Activated naive CD4-positive, alpha-beta T cell treated with anti-CD3 and anti-CD28 coated beads, Interleukin-2, amount 50 U/mL, for 72 hours (primary cell): ENCODE results near the gene KIF1C. TPM values are rescaled to one million over a fixed set of nuclear protein-coding genes. Genes with fewer than 3 reads are reported as not detected.

Source experiments
- ATAC-seq, 2 donors: fragments of 150-1000 bp; cut with Tn5 transposase; 2 replicates each; pipeline ENCODE4 v1.10.0; 2021; ENCODE audit warnings: mild to moderate bottlenecking in 2 of 2, moderate library complexity in 2 of 2
- DNase-seq, 2 donors: peaks; one replicate each; pipeline ENCODE4 v3.0.0; 2021 to 2022; ENCODE audit warnings: low spot score in 2 of 2
- H3K27ac Mint-ChIP-seq, 2 donors: one replicate each; pipeline ENCODE4 v1.8.0; 2022; ENCODE audit warnings: mild to moderate bottlenecking in 2 of 2, mixed read lengths in 2 of 2
- H3K36me3 Mint-ChIP-seq, 2 donors: one replicate each; pipeline ENCODE4 v1.8.0; 2022; ENCODE audit warnings: mixed read lengths in 2 of 2
- H3K9me3 Mint-ChIP-seq, 2 donors: one replicate each; pipeline ENCODE4 v1.8.0; 2022; ENCODE audit warnings: mixed read lengths in 2 of 2
- total RNA-seq, 2 donors: library from RNA; stranded (reverse); gene quantifications; one replicate each; pipeline ENCODE4 v1.2.3, GENCODE V29; 2022

The KIF1C gene
- total RNA-seq, 2 donors from 2014 or later: 37.9 to 42.4 TPM

DNA sequence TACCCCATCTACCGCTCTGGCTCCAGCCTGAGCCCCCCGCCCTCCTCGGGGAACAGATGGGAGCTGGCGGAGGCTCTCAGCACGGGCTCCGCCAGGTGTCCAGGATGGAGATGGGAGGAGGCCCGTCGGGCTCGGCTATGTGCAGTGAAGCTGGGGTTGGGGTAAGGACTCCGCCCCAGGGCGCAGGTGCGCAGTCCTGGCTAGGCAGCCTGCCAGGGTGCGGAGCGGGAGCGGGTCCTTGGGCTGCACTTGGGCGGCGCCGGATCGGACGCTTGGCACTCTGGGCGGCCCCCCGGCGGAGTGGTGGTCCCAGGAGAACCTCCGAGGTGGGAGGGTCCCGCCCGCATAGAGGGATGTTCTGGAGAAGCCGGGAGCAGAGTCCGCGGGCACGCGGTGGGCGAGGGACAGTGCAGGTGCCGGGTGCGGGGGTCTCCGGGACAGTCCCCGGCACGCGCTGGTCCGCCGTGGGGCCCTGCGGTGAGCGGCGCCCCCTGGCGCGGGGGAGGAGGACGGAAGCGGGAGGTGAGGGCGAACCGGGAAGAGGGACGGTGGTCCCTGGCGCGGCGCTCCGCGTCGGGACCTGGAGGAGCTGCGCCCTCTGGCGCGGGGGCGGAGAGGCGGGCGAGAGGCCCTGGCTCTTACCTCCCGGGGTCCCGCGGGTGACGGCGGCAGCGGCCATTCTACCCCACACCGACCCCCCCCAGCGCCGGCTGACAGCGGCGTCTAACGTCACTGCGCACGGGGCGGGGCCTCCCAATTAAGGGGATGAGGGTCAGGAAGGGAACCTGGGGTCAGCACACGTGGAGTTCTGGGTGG lies 10.6 kb upstream of the KIF1C start, which contains the start of gene CAMTA2:
CAMTA2 (minus strand) TSS at position 725 of the 816 bp plus-strand sequence. CDS start 1,453 bp downstream, outside the sequence.
- Mint-ChIP-seq H3K27ac (peak within 1 kb of the TSS; percentile 91 to 97), H3K36me3 (peaks cover 5 to 12% of the 10 kb centered on the region in 2 donors), H3K9me3 (no peaks in the 10 kb centered on the region)
- DNase-seq (peak; percentile 85 to 88), ATAC-seq (peak; percentile 92 to 95)

DNA sequence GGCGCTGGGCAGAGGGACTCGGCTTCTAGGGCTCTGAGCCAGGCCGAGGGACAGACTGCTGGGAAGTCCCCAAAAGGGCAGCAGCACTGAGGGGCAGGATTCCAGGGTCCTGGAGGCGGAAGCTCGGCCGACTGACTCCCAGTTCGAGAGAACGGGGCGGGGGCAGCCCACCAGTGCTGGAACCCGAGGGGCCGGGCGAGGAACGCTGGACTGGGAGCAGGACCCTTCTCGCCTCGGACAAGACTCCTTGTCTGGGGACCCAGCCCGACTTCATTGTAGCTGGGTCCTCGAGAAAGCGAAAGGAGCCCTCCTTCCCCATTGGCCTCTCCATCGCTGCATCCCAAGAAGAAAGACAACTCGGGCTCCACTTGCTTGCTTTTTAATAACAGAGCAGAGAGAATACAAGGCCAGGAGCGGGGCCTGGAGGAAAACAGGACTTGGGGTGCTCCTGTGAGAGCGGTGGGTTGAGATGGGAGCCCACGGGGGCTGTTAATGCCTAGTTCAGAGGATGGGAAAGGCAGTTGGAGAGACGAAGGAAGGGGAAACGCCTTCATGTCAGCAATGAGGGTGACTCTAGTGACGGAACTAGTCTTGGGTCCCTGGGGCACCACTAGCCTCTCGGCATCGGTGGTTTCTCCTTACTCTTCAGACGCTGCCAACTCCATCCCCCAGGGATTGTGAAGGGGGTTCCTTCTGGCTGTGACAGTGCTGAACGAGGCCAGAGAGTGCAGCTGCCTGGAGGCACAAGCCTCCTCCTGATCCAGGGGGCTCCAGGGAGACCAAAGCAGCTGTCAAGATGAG lies 9.8 kb upstream of the KIF1C start:
- ATAC-seq (peak in 1 of 2 donors; percentile 19), DNase-seq (no peak)
- H3K36me3 Mint-ChIP-seq: peaks cover 5 to 12% of the 10 kb centered on the region in 2 donors
- H3K27ac Mint-ChIP-seq: peak overlapping the region; percentile 91 to 97
- no peaks in the 10 kb centered on the region for H3K9me3 Mint-ChIP-seq

DNA sequence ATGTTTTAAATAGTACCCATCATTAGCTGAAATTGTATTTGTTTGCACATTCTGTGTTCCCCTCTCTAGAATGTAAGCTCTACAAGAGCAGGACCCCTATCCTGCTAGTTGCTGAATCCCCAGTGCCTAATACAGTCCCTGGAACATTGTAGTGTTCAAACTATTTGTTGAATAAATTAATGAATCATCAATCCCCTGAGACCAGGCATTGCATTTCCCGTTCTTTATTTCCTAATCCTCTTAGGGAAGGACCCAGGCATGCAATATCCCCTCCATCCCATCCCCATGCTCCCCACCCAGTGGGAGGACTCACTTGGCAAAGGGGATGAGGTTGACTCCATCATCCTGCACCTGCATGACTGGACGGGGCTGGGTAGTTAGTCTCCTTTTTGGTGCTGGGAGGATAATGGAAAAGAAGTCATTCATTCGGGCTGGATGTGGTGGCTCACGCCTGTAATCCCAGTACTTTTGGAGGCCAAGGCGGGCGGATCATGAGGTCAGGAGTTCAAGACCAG lies 3.6 kb upstream of the KIF1C start:
- DNase-seq (no peak), ATAC-seq (no peak)
- Mint-ChIP-seq H3K27ac (no peak overlapping the region), H3K9me3 (no peaks in the 10 kb centered on the region), H3K36me3 (peaks cover 0 to 5% of the 10 kb centered on the region in 2 donors)

DNA sequence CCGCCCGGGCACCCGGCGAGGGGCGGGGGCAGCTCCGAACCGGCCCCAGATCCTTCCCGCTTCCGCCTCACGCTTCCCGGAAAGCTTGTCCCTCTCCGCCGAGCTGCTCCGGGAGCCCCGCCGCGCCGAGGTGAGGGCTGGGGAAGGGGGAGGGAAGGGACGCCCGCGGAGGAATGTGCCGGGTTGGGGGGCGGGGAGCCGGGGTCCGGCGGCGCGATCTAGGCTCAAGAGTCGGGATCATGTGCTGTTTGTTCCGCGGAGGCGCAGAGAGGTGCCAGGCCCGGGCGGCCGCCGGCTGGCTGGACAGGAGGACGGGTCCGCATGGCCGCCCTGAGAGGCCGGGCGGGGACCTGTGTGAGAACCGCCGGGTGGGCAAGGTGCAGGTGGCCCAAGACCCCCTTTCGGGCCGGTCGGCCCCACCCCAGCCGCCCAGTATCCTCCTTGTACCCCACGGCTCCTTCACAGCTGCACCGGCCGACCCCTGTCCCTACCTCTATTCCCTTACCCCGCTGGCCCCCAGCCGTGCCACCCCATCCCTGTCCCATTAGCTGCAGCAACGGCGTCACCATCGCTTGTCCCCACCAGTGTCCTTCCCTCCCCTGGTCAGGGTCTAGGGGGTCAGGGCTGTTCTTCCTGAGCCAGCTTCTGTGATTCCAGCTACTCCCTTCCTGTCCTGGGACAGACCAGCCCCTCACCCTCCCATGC lies 429 bp downstream of the KIF1C start:
- no peak for DNase-seq
- Mint-ChIP-seq H3K27ac (peak overlapping the region; percentile 29 to 83), H3K9me3 (no peaks in the 10 kb centered on the region), H3K36me3 (no peaks in the 10 kb centered on the region)
- ATAC-seq: peak in 1 of 2 donors; percentile 18

DNA sequence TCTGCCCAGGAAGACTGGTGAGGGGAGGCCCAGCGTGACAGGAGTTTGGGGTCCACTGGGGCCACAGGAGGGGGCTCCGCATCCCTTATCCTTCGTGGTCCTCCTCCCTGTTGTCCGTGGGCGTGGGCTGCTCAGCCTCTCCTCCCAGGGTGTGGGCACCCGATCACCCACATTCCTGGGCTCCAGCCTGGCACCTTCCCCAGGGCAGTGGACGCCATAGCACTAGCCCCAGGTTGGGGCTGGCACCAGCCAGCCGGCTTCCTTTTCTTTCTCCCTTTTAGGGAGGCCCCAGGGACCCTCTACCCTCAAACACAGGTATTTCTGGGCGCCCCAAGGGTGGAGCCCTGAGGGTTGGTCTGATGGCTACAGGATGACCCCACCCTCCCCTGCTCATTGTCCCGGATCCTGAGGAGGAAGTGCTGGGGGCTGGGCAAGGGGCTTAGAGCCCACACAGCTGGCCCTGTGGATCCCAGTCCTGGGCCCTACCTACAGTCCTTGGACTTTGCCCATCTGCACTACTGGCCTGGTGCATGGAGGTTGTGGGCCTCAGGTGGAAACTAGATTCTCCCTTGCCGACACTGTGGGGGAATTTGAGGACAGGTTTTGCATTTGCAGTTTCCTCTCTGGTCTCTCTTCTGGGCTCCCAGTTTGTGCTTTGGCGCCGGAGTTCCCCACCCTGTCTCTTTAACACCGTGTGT lies 1.1 kb downstream of the KIF1C start:
- DNase-seq (no peak), ATAC-seq (no peak)
- Mint-ChIP-seq H3K9me3 (no peaks in the 10 kb centered on the region), H3K36me3 (no peaks in the 10 kb centered on the region), H3K27ac (peak overlapping the region; percentile 60 to 83)

DNA sequence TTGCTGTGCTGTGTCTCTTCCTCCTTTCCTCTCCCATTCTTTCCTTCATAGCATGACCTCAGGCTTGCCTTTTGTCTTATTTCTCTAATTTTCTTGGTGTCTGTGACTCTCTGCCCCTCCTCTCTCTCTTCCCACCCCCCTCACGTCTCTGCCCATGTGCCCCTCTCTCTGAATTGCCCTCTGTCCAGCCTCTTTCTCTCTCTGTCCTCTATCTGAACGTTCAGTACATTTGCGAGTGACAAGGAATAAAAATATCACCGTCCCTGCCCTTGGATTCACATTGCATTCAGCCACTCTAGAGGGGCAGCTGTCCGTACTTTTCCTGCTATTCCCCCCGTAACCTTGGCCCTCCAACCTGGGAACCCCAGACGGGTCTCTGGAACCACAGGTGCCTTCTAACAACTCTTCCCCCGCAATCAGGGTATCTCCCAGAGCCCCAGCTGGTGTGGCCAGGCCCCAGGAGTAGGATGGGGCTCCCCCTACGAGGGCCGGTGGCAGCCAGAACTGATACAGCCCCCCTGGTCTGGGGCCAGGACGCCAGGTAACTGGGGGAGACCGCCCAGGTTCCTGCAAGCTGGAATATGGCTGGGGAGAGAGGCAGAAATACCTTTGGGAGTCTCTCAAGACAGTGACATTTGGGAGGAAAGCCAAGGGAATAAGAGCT lies 1.8 kb downstream of the KIF1C start:
- no peaks in the 10 kb centered on the region for H3K9me3 Mint-ChIP-seq
- H3K27ac Mint-ChIP-seq: peak overlapping the region; percentile 10 to 83
- no peak for DNase-seq
- peaks cover 0 to 6% of the 10 kb centered on the region in 2 donors for H3K36me3 Mint-ChIP-seq
- ATAC-seq: no peak

DNA sequence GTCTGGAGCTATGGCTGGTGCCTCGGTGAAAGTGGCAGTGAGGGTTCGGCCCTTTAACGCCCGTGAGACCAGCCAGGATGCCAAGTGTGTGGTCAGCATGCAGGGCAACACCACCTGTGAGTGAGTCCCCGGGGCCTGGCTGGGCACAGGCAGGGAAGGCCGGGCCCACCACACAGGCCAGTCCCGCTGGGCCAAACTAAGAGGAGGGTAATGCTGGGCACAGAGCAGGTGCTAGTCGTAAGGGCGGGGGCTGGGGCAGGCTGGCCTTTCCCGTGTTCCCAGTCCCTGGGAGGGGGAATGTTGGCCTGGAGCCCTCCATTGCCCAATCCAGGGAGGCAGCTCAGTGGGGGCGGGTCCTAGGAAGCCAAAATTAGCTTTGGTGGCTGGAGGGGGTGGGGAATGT lies 2.5 kb downstream of the KIF1C start:
- Mint-ChIP-seq H3K36me3 (peaks cover 0 to 12% of the 10 kb centered on the region in 2 donors), H3K9me3 (no peaks in the 10 kb centered on the region), H3K27ac (peak overlapping the region in 1 of 2 donors; percentile 83)
- DNase-seq: no peak
- ATAC-seq: no peak

DNA sequence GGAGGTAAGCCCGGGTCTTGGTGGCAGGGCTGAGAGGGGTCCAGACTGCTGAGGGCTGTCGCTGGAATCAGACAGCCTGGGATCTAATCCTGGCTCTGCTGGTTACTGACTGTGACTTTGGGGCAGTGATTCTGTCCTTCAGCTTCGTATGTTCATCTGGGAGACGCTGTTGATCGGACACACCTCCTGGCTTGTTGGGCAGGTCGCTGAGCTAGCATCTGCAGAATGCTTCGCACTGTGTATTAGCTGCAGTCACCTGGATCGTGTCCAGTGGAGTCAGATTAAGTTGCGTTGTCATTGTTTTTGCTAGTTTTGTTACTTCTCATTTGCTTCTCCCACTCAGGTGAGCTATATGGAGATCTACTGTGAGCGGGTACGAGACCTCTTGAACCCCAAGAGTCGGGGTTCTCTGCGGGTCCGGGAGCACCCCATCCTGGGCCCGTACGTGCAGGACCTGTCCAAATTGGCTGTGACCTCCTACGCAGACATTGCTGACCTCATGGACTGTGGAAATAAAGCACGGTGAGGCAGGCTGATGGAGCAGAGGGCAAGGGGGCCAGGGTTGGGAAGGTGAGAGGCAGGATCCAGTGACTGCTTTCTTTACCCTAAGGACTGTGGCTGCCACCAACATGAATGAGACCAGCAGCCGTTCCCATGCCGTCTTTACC lies 4.5 kb downstream of the KIF1C start:
- H3K36me3 Mint-ChIP-seq: peaks cover 5 to 20% of the 10 kb centered on the region in 2 donors
- H3K27ac Mint-ChIP-seq: peak overlapping the region in 1 of 2 donors; percentile 7
- ATAC-seq (no peak), DNase-seq (no peak)
- no peaks in the 10 kb centered on the region for H3K9me3 Mint-ChIP-seq

DNA sequence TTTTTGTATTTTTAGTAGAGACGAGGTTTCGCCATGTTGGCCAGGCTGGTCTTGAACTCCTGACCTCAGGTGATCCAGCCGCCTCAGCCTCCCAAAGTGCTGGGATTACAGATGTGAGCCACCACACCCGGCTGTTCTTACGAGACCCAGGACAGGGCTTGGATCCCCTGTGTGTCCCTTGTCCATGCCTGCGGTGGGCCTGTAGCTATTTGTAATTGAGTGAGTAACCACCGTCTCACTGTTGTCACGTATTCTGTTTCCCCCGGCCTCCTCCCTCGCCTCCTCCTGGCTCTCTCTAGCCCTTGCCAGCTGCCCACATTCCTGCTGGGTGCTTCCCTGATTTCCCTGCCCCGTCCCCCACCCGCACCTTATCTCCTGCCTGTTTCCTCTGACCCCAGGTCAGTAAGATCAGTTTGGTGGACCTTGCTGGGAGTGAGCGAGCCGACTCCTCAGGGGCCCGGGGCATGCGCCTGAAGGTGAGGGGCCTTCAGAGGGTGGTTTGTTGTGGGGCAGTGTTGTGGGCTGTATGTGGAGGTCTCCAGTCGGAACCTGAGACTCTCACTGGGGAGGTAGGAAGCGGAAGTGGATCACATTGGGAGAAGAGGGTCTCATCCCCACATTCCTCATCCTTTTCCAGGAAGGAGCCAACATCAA lies 5.6 kb downstream of the KIF1C start:
- Mint-ChIP-seq H3K27ac (no peak overlapping the region), H3K36me3 (peaks cover 5 to 20% of the 10 kb centered on the region in 2 donors), H3K9me3 (no peaks in the 10 kb centered on the region)
- DNase-seq (no peak), ATAC-seq (no peak)

DNA sequence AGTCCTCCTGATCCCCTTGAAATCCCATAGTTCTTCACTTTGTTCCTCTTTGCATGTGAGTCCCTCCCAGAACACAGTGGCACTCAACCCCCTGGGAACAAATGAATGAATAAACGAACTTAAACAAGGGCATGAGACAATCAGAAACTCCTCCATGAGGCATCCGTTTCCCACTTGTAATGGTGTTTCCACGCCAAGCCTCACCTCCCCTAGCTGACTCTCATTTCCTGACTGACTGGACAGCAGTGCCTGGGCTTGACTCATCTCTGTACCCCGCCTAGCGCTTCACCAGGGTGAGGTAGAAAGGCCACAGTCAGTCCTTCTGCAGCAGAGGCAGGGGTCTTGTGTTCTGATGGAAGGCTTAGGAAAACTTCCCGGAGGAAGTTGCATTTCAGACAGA lies 14.2 kb downstream of the KIF1C start:
- H3K36me3 Mint-ChIP-seq: peaks cover 2 to 4% of the 10 kb centered on the region in 2 donors
- H3K9me3 Mint-ChIP-seq: no peaks in the 10 kb centered on the region
- peak overlapping the region; percentile 4 to 85 for H3K27ac Mint-ChIP-seq
- peak in 1 of 2 donors; percentile 51 for DNase-seq
- peak; percentile 90 to 91 for ATAC-seq

DNA sequence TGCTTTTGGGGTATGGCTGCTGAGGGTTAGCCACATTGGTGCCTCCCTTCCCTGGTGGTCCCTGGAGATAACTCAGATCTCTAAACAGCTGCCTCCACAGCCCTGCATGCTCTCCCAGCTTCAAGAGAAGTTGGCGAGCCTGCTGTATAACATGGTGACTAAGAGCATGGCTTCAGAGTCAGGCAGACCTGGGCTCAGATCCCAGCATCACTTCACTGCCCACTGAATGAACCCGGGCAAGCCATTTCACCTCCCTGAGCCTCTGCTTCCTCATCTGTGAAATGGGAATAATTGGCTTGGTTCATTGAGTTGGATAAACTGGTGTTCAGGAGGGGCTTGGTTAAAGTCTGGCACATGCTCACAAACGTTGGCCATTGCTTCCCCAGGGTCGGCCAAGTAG lies 16.6 kb downstream of the KIF1C start:
- no peaks in the 10 kb centered on the region for H3K36me3 Mint-ChIP-seq
- ATAC-seq: no peak

DNA sequence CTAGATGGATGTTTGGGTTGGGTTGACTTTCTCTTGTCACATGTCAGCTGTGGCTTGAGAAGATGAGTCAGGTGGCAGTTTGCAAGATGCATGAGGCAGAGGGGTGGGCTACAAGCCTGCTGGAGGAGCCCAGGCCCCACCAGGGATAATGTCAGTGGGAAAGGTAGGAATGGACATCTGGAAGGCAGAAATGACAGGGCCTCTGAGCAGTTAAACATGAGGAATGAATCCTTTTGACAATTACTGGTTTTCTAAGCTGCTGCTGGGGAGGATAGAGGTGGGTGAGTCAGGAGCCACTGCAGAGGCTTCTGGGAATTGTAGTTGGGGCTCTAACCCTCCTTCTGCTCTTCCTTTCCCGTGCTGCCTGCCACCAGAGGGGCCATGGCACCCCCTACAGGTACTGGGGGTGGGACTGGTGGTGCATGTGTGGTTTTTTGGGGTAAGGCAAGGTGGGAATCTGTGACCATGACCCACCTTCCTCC lies 21.8 kb downstream of the KIF1C start:
- ATAC-seq (peak; percentile 55 to 86), DNase-seq (peak in 1 of 2 donors; percentile 34)
- H3K36me3 Mint-ChIP-seq: peaks cover 0 to 8% of the 10 kb centered on the region in 2 donors
- H3K9me3 Mint-ChIP-seq: no peaks in the 10 kb centered on the region
- H3K27ac Mint-ChIP-seq: peak overlapping the region; percentile 2 to 78

More for the DNA sequence above, 16.6 kb downstream of the KIF1C start:
- Mint-ChIP-seq H3K27ac (peak overlapping the region in 1 of 2 donors; percentile 55), H3K9me3 (no peaks in the 10 kb centered on the region)
- DNase-seq: no peak

DNA sequence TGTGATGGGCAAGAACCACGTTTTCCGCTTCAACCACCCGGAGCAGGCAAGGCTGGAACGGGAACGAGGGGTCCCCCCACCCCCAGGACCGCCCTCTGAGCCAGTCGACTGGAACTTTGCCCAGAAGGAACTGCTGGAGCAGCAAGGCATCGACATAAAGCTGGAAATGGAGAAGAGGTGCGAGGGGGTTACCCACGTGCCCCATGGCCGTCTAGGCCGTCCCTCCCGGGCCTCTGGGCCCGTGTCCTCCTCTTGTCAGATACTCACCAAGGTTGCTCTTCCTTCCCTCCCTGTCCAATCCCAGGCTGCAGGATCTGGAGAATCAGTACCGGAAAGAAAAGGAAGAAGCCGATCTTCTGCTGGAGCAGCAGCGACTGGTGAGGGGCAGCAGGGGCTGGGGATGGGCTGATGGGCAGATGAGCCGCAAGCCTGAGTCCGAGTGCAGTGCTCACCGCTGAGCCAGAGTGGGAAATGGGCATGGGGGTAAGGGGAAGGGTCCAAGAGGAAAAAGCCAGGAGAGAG lies 22.8 kb downstream of the KIF1C start:
- H3K9me3 Mint-ChIP-seq: no peaks in the 10 kb centered on the region
- no peak overlapping the region for H3K27ac Mint-ChIP-seq
- H3K36me3 Mint-ChIP-seq: peaks cover 0 to 8% of the 10 kb centered on the region in 2 donors
- ATAC-seq (no peak), DNase-seq (no peak)

DNA sequence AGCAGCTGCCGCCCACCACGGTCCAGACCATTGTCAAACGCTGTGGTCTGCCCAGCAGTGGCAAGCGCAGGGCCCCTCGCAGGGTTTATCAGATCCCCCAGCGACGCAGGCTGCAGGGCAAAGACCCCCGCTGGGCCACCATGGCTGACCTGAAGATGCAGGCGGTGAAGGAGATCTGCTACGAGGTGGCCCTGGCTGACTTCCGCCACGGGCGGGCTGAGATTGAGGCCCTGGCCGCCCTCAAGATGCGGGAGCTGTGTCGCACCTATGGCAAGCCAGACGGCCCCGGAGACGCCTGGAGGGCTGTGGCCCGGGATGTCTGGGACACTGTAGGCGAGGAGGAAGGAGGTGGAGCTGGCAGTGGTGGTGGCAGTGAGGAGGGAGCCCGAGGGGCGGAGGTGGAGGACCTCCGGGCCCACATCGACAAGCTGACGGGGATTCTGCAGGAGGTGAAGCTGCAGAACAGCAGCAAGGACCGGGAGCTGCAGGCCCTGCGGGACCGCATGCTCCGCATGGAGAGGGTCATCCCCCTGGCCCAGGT lies 24.5 kb downstream of the KIF1C start:
- no peak for DNase-seq
- no peak for ATAC-seq
- peaks cover 0 to 8% of the 10 kb centered on the region in 2 donors for H3K36me3 Mint-ChIP-seq
- H3K27ac Mint-ChIP-seq: no peak overlapping the region
- H3K9me3 Mint-ChIP-seq: no peaks in the 10 kb centered on the region
